ENCODE results near the gene SEMA3B.
A peak's percentile ranks its signal among the peaks of the same experiment; 100 is the strongest.

Gene SEMA3B

GRCh38 chr3:50232303-50232702, 36.6 kb upstream of the SEMA3B start (continued):
- no peak for TF ChIP-seq ZNF513 (tag by site-specific recombination; IDR thresholded peaks at IDR 0.05)
- no peak for TF ChIP-seq ZNF791 (tag by site-specific recombination; IDR thresholded peaks at IDR 0.05)
- no peak for TF ChIP-seq ZNF645 (tag by site-specific recombination; IDR thresholded peaks at IDR 0.05)
- no peak for TF ChIP-seq ZBTB26 (tag by site-specific recombination; optimal IDR thresholded peaks at IDR 0.05)

GRCh38 chr3:50233176-50233575, 35.8 kb upstream of the SEMA3B start:
- no peak for TF ChIP-seq EGR2 (tag by site-specific recombination; IDR thresholded peaks at IDR 0.05; ENCODE audit: low read depth)
- TF ChIP-seq ZIC2 (tag by site-specific recombination; IDR thresholded peaks at IDR 0.05), result peak; percentile 62
- TF ChIP-seq GLIS2 (tag by site-specific recombination; IDR thresholded peaks at IDR 0.05), result peak; percentile 39; the same call in 1 of the 2 replicates
- TF ChIP-seq ZNF140 (tag by site-specific recombination; IDR thresholded peaks at IDR 0.05), result no peak
- peak; percentile 57; the same call in 1 of the 2 replicates for TF ChIP-seq ZNF394 (tag by site-specific recombination; IDR thresholded peaks at IDR 0.05; ENCODE audit: borderline replicate concordance)
- TF ChIP-seq FEZF1 (tag by site-specific recombination; IDR thresholded peaks at IDR 0.05), result peak; percentile 43
- no peak for TF ChIP-seq ZNF239 (tag by site-specific recombination; IDR thresholded peaks at IDR 0.05)
- TF ChIP-seq MYNN (tag by site-specific recombination; IDR thresholded peaks at IDR 0.05; ENCODE audit: borderline replicate concordance), result peak; percentile 73; the same call in 1 of the 2 replicates
- TF ChIP-seq ZNF341 (tag by site-specific recombination; IDR thresholded peaks at IDR 0.05; ENCODE audit: low read depth), result peak; percentile 78
- no peak for TF ChIP-seq ZNF37A (tag by site-specific recombination; IDR thresholded peaks at IDR 0.05)
- no peak for TF ChIP-seq ZNF510 (tag by site-specific recombination; IDR thresholded peaks at IDR 0.05; ENCODE audit: insufficient replicate concordance)
- TF ChIP-seq SP2 (tag by site-specific recombination; IDR thresholded peaks at IDR 0.05), result 0 out of 2 replicates have a peak, but pooled peaks have one; percentile 6
- TF ChIP-seq ZNF146 (tag by site-specific recombination; IDR thresholded peaks at IDR 0.05), result no peak
- TF ChIP-seq ZNF18 (tag by site-specific recombination; IDR thresholded peaks at IDR 0.05), result no peak
- ChIA-PET CTCF (interaction anchor here (0.5 to 1.8 kb wide), 5 partner anchors 13 to 39 kb away, joined by 3 to 8 read pairs (median 5); no protein-coding TSS in a partner anchor), POLR2A (interaction anchor here (0.7 to 2.0 kb wide), 2 partner anchors 95 to 124 kb away, joined by 3 to 9 read pairs; partner anchors contain the start of gene TUSC2)
- Histone ChIP-seq H3K9me3 (ENCODE audit: control insufficient read depth, insufficient read depth, low read depth, low read length) (no peaks in the 10 kb centered on the region), H3K36me3 (ENCODE audit: control insufficient read depth in 2 of 2, insufficient read depth in 1 of 2, low read length in 2 of 2) (no peaks in the 10 kb centered on the region), H3K4me1 (ENCODE audit: control insufficient read depth, insufficient read depth, low read length) (peaks cover 7% of the 10 kb centered on the region), H3K27ac (ENCODE audit: extremely low read depth, low read depth, low read length) (no peak overlapping the region), H3K4me3 (ENCODE audit: low read depth, low read length) (no peak overlapping the region)
